Mucosa of descending colon (tissue), 3 donors: ENCODE measurements around the gene PPP6R3. TPM values are rescaled to one million over a fixed set of nuclear protein-coding genes. Genes with fewer than 3 reads are reported as not detected.
"Not testable (repeated sequence)": the region's sequence is repeated elsewhere in the genome, so short reads cannot be mapped to it uniquely, and the experiment has no call there.

ENCODE experiments used
- ATAC-seq: fragments of 200-7000 bp; cut with Tn5 transposase; one replicate; pipeline ENCODE4 v1.9.1; 2020; ENCODE audit warnings: mild to moderate bottlenecking, moderate library complexity
- DNase-seq, 3 donors: peaks; one replicate each; pipeline ENCODE4 v3.0.0-alpha.2; 2020
- H3K36me3 ChIP-seq: fragments of 200-600 bp; one replicate; pipeline ENCODE4 v1.8.0; 2021; ENCODE audit warnings: low read depth, mild to moderate bottlenecking
- H3K4me1 ChIP-seq: fragments of 200-600 bp; one replicate; pipeline ENCODE4 v1.8.0; 2021; ENCODE audit warnings: low read depth, mild to moderate bottlenecking
- H3K4me3 ChIP-seq: fragments of 200-600 bp; one replicate; pipeline ENCODE4 v1.8.0; 2021; ENCODE audit warnings: mild to moderate bottlenecking
- H3K9me3 ChIP-seq: fragments of 200-600 bp; one replicate; pipeline ENCODE4 v1.8.0; 2021; ENCODE audit warnings: mild to moderate bottlenecking
- CTCF ChIP-seq: fragments of 200-600 bp; IDR thresholded peaks from one replicate; pipeline ENCODE4 v1.8.0; 2022; ENCODE audit warnings: antibody characterized with exemption, mild to moderate bottlenecking
- intact Hi-C, 2 donors: fragments of 100-400 bp; cut with DNase I in 1 of 2; cut with micrococcal nuclease in 1 of 2; formaldehyde crosslinking; loops; one replicate each; pipeline versions ENCODE4 v1.11.0 to v1.11.1; 2022; cut with DNase I, micrococcal nuclease
- total RNA-seq, 3 donors: library from RNA; stranded (reverse); fragmentation: NEBNext Ultra II Directional in 2 of 3; extraction: Animal tissue kit (Norgen Biotek cat#: 25700) in 2 of 3; gene quantifications; one replicate each; pipeline versions ENCODE4 v1.2.1 to v1.2.4, GENCODE V29; 2021 to 2023
- donor health status: DM: no; HTN: no; CAD: no; lungs with moderate emphysema.
- donor health status: DM: no; HTN: no; CAD: no.
- donor health status: DM: no; HTN: yes; CAD: no.

PPP6R3 gene
- total RNA-seq, 3 donors from 2014 or later, result 107 to 141 (median 115) TPM

GRCh38 chr11:68431984-68432645 is 28.4 kb upstream of the PPP6R3 start:
- Histone ChIP-seq H3K4me3 (no peak overlapping the region), H3K4me1 (no peaks in the 10 kb centered on the region), H3K36me3 (no peaks in the 10 kb centered on the region), H3K9me3 (peaks cover 8% of the 10 kb centered on the region)
- ATAC-seq, result no peak
- DNase-seq, result no peak
- intact Hi-C loops, result no loop called here
- TF ChIP-seq CTCF, result no peak

- DNase-seq (no peak), ATAC-seq (no peak)
- peaks cover 8% of the 10 kb centered on the region for H3K9me3 ChIP-seq
- intact Hi-C loops, result no loop called here
- no peak overlapping the region for H3K4me3 ChIP-seq
- no peaks in the 10 kb centered on the region for H3K4me1 ChIP-seq
- H3K36me3 ChIP-seq, result no peaks in the 10 kb centered on the region
- no peak for TF ChIP-seq CTCF
Measured at GRCh38 chr11:68432874-68433273, 27.7 kb upstream of the PPP6R3 start.

GRCh38 chr11:68433541-68433940 is 27.0 kb upstream of the PPP6R3 start:
- no peak for TF ChIP-seq CTCF
- Histone ChIP-seq H3K4me1 (no peaks in the 10 kb centered on the region), H3K36me3 (no peaks in the 10 kb centered on the region), H3K4me3 (no peak overlapping the region), H3K9me3 (peaks cover 8% of the 10 kb centered on the region)
- ATAC-seq (no peak), DNase-seq (no peak)
- intact Hi-C loops, result no loop called here

GRCh38 chr11:68434159-68434558 is 26.4 kb upstream of the PPP6R3 start:
- DNase-seq, H3K4me1 ChIP-seq, H3K9me3 ChIP-seq, intact Hi-C loops, H3K4me3 ChIP-seq, ATAC-seq, H3K36me3 ChIP-seq: not testable (repeated sequence)

GRCh38 chr11:68436162-68436888 is 24.2 kb upstream of the PPP6R3 start:
- Histone ChIP-seq H3K36me3 (peaks cover 7% of the 10 kb centered on the region), H3K9me3 (no peaks in the 10 kb centered on the region), H3K4me1 (no peaks in the 10 kb centered on the region), H3K4me3 (no peak overlapping the region)
- DNase-seq (no peak), ATAC-seq (no peak)
- intact Hi-C loops, result no loop called here
- no peak for TF ChIP-seq CTCF
